ENCODE data around the gene FCRLB. TPM values are rescaled to one million over a fixed set of nuclear protein-coding genes. Genes with fewer than 3 reads are reported as not detected.
A peak's percentile ranks its signal among the peaks of the same experiment; 100 is the strongest.

FCRLB gene
- total RNA-seq, 1 donor from 2014 or later = 0.27 TPM

- Mint-ChIP-seq H3K27ac (ENCODE audit: unreplicated experiment) (no peak overlapping the region), H3K4me1 (ENCODE audit: unreplicated experiment) (peaks cover 18% of the 10 kb centered on the region), H3K36me3 (ENCODE audit: unreplicated experiment) (peaks cover 4% of the 10 kb centered on the region), H3K4me3 (ENCODE audit: unreplicated experiment) (no peak overlapping the region), H3K27me3 (ENCODE audit: unreplicated experiment) (peaks cover 22% of the 10 kb centered on the region), H3K9me3 (ENCODE audit: unreplicated experiment) (no peaks in the 10 kb centered on the region)
- TF ChIP-seq, protein P1, sequence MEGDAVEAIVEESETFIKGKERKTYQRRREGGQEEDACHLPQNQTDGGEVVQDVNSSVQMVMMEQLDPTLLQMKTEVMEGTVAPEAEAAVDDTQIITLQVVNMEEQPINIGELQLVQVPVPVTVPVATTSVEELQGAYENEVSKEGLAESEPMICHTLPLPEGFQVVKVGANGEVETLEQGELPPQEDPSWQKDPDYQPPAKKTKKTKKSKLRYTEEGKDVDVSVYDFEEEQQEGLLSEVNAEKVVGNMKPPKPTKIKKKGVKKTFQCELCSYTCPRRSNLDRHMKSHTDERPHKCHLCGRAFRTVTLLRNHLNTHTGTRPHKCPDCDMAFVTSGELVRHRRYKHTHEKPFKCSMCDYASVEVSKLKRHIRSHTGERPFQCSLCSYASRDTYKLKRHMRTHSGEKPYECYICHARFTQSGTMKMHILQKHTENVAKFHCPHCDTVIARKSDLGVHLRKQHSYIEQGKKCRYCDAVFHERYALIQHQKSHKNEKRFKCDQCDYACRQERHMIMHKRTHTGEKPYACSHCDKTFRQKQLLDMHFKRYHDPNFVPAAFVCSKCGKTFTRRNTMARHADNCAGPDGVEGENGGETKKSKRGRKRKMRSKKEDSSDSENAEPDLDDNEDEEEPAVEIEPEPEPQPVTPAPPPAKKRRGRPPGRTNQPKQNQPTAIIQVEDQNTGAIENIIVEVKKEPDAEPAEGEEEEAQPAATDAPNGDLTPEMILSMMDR (IDR thresholded peaks at IDR 0.05) = no peak
- DNase-seq (ENCODE audit: extremely low spot score, unreplicated experiment) = no peak
Observed at GRCh38 chr1:161747801-161748200, 26.5 kb downstream of the FCRLB start.

GRCh38 chr1:161749509-161750407 is 28.4 kb downstream of the FCRLB start, which contains the start of gene DUSP12:
Gene DUSP12, plus strand, starts transcription at chr1:161749786. Its CDS starts 16 bp downstream, at chr1:161749802.
- Mint-ChIP-seq H3K4me1 (ENCODE audit: unreplicated experiment) (peaks cover 18% of the 10 kb centered on the region), H3K27ac (ENCODE audit: unreplicated experiment) (peak within 1 kb of the TSS; percentile 99), H3K36me3 (ENCODE audit: unreplicated experiment) (peaks cover 17% of the 10 kb centered on the region), H3K27me3 (ENCODE audit: unreplicated experiment) (peaks cover 18% of the 10 kb centered on the region), H3K4me3 (ENCODE audit: unreplicated experiment) (peak within 1 kb of the TSS; percentile 99), H3K9me3 (ENCODE audit: unreplicated experiment) (no peaks in the 10 kb centered on the region)
- DNase-seq (ENCODE audit: extremely low spot score, unreplicated experiment) = peak; percentile 97
- TF ChIP-seq, protein P1 (IDR thresholded peaks at IDR 0.05) = peak; percentile 22

- Mint-ChIP-seq H3K4me3 (ENCODE audit: unreplicated experiment) (peak overlapping the region; percentile 31), H3K9me3 (ENCODE audit: unreplicated experiment) (no peaks in the 10 kb centered on the region), H3K27me3 (ENCODE audit: unreplicated experiment) (no peaks in the 10 kb centered on the region), H3K36me3 (ENCODE audit: unreplicated experiment) (peaks cover 2% of the 10 kb centered on the region), H3K27ac (ENCODE audit: unreplicated experiment) (peak overlapping the region; percentile 72), H3K4me1 (ENCODE audit: unreplicated experiment) (peaks cover 26% of the 10 kb centered on the region)
- TF ChIP-seq, protein P1 (IDR thresholded peaks at IDR 0.05) = peak; percentile 50
- no peak for DNase-seq (ENCODE audit: extremely low spot score, unreplicated experiment)
Observed at GRCh38 chr1:161763522-161764098, 42.3 kb downstream of the FCRLB start.

DNA sequence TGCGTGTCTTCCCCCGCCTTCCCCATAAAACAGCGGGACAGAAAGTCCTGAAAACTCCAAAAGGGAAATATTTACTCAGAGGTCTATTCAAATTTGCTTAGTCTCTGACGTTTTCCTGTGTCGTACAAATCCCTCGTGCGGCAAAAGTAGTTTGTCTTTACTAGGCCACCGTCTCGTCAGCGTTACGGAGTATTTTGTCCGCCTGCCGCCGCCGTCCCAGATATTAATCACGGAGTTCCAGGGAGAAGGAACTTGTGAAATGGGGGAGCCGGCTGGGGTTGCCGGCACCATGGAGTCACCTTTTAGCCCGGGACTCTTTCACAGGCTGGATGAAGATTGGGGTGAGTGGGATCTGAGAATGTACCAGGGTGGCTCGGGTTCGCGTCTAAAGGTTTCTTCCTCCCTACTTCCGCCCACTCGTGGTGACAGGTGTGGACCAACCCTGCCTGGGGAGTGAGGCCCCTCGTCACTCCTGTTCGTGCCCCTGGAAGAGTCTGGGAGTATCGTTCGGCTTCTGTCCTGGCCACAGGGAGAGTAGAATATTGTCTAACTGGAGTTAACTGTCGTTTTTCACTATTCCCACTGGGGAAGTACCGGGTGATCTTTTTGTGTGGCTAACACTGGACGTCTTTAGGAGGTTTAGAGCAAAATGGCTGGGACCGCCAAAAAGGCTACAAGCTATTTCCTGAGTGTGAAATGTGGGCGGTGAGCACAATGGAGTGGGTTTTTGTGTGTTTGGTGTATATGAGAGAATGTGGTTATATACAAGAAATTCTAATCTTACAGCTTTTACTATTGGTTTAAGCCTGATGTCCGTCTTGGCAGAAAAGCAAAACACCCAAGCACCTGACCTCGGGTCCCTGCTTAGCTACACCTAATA is 45.0 kb downstream of the FCRLB start, which contains the start of gene ATF6:
Gene ATF6, plus strand, starts transcription at position 219 of the 880 bp plus-strand sequence. Its CDS starts 41 bp downstream, at position 260.
- TF ChIP-seq, protein P1 (IDR thresholded peaks at IDR 0.05) = no peak
- Mint-ChIP-seq H3K4me1 (ENCODE audit: unreplicated experiment) (peaks cover 31% of the 10 kb centered on the region), H3K9me3 (ENCODE audit: unreplicated experiment) (no peaks in the 10 kb centered on the region), H3K27me3 (ENCODE audit: unreplicated experiment) (no peaks in the 10 kb centered on the region), H3K36me3 (ENCODE audit: unreplicated experiment) (no peaks in the 10 kb centered on the region), H3K4me3 (ENCODE audit: unreplicated experiment) (peak within 1 kb of the TSS; percentile 98), H3K27ac (ENCODE audit: unreplicated experiment) (peak within 1 kb of the TSS; percentile 97)
- peak; percentile 91 for DNase-seq (ENCODE audit: extremely low spot score, unreplicated experiment)
